ENCODE data around the gene HOXA4.

The HOXA4 gene

GRCh38 chr7:27169658-27170425, 39.3 kb upstream of the HOXA4 start:
- no peak for DNase-seq (ENCODE audit: low read depth in 1 of 2, low spot score in 1 of 2)
- H3K27ac ChIP-seq (replicated peaks), result no peak overlapping the region
- no peak overlapping the region for H3K4me3 ChIP-seq (replicated peaks; ENCODE audit: insufficient read depth, low read length)
- H3K27me3 ChIP-seq (ENCODE audit: insufficient read depth, poor library complexity, severe bottlenecking), result peaks cover 88% of the 10 kb centered on the region
- TF ChIP-seq POLR2AphosphoS5 (IDR thresholded peaks at IDR 0.05; ENCODE audit: low read depth) (no peak), REST (IDR thresholded peaks at IDR 0.05; ENCODE audit: insufficient replicate concordance, low read depth) (no peak), CTCF (IDR thresholded peaks at IDR 0.05; ENCODE audit: insufficient read depth, low read length) (no peak), SPI1 (IDR thresholded peaks at IDR 0.05; ENCODE audit: borderline replicate concordance, low read depth) (no peak), GABPA (IDR thresholded peaks at IDR 0.05; ENCODE audit: low read depth) (no peak)

- no peak for DNase-seq (ENCODE audit: low read depth in 1 of 2, low spot score in 1 of 2)
- H3K27ac ChIP-seq (replicated peaks), result no peak overlapping the region
- H3K27me3 ChIP-seq (ENCODE audit: insufficient read depth, poor library complexity, severe bottlenecking), result peaks cover 88% of the 10 kb centered on the region
- no peak overlapping the region for H3K4me3 ChIP-seq (replicated peaks; ENCODE audit: insufficient read depth, low read length)
- TF ChIP-seq POLR2AphosphoS5 (IDR thresholded peaks at IDR 0.05; ENCODE audit: low read depth) (no peak), REST (IDR thresholded peaks at IDR 0.05; ENCODE audit: insufficient replicate concordance, low read depth) (no peak), SPI1 (IDR thresholded peaks at IDR 0.05; ENCODE audit: borderline replicate concordance, low read depth) (no peak), GABPA (IDR thresholded peaks at IDR 0.05; ENCODE audit: low read depth) (no peak), CTCF (IDR thresholded peaks at IDR 0.05; ENCODE audit: insufficient read depth, low read length) (no peak)
These were observed 37.8 kb upstream of the HOXA4 start for GRCh38 chr7:27168265-27168947.

- Histone ChIP-seq H3K4me3 (replicated peaks; ENCODE audit: insufficient read depth, low read length) (no peak overlapping the region), H3K27me3 (ENCODE audit: insufficient read depth, poor library complexity, severe bottlenecking) (peaks cover 85% of the 10 kb centered on the region), H3K27ac (replicated peaks) (no peak overlapping the region)
- DNase-seq (ENCODE audit: low read depth in 1 of 2, low spot score in 1 of 2), result no peak
- TF ChIP-seq CTCF (IDR thresholded peaks at IDR 0.05; ENCODE audit: insufficient read depth, low read length) (no peak), SPI1 (IDR thresholded peaks at IDR 0.05; ENCODE audit: borderline replicate concordance, low read depth) (no peak), POLR2AphosphoS5 (IDR thresholded peaks at IDR 0.05; ENCODE audit: low read depth) (no peak), GABPA (IDR thresholded peaks at IDR 0.05; ENCODE audit: low read depth) (no peak), REST (IDR thresholded peaks at IDR 0.05; ENCODE audit: insufficient replicate concordance, low read depth) (no peak)
These were observed 37.3 kb upstream of the HOXA4 start for GRCh38 chr7:27167916-27168264.

Measured in HL-60 (cell line).